HG03442 (cell line): ENCODE measurements around the gene STK11.
A peak's percentile ranks its signal among the peaks of the same experiment; 100 is the strongest.
"Not testable (repeated sequence)": the region's sequence is repeated elsewhere in the genome, so short reads cannot be mapped to it uniquely, and the experiment has no call there.

Source experiments
- ATAC-seq: cut with Tn5 transposase; IDR thresholded peaks from one replicate; pipeline ENCODE4 v1.9.1; 2021; ENCODE audit warnings: mild to moderate bottlenecking, moderate library complexity; ENCODE audit not compliant: unreplicated experiment

Gene STK11

DNA sequence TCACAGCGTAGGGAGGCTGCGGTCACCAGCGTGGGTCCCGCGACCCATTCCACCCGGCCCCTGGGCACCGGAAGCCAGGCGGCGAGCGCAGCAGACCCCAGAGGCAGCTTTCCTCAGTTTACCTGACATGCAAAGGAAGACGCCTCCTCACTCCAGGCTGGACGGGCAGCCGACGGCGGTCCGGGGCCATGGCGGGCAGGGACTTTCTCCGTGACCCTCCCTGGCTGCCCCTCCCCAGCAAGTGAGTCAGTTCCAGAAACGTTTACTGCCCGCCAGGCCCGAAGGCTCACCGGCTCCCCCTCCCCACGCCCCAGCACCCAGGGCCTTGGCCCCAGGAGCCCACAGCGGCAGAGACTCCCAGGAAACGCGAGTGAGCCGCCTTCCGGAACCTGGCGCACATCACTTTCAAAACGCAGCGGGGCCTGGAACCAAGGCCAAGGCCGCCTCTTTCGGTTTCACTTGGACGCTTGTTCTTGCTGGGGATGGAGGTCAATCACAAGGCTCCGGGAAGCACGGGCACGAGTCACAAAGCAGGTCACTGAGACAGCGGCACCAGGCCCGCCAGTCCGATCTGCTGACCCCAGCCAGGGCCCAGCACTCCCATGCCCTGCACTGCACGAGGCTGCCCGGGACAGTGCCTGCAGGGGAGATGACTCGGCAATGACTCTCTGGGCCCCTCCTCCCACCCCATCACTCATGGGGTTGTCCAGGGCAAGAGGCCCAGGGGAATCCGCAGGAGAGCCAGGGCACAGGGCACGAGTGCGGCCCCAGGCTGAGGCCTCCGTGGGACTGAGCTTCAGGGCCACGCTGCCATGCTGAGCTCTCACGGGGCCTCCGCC, 36.8 kb upstream of the STK11 start:
- ATAC-seq: no peak

DNA sequence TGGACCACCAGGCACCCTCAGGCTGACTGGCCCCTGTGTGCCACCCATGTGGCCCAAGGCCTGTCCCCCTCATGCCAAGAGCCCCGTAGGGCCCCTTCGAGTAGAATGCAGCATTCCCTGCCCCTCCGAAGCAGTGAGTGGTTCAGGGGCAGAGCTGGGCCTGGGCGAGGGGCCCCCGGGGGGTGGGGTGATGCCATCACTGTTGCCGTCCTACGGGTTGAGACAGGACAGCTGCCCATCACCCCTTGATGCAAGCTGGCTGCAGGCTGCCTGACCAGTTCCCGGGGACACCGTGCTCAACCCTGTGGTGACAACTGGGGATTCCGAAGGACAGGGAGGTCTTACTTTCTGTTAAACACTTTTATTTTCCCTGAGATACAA, 36.2 kb upstream of the STK11 start:
- ATAC-seq: no peak

DNA sequence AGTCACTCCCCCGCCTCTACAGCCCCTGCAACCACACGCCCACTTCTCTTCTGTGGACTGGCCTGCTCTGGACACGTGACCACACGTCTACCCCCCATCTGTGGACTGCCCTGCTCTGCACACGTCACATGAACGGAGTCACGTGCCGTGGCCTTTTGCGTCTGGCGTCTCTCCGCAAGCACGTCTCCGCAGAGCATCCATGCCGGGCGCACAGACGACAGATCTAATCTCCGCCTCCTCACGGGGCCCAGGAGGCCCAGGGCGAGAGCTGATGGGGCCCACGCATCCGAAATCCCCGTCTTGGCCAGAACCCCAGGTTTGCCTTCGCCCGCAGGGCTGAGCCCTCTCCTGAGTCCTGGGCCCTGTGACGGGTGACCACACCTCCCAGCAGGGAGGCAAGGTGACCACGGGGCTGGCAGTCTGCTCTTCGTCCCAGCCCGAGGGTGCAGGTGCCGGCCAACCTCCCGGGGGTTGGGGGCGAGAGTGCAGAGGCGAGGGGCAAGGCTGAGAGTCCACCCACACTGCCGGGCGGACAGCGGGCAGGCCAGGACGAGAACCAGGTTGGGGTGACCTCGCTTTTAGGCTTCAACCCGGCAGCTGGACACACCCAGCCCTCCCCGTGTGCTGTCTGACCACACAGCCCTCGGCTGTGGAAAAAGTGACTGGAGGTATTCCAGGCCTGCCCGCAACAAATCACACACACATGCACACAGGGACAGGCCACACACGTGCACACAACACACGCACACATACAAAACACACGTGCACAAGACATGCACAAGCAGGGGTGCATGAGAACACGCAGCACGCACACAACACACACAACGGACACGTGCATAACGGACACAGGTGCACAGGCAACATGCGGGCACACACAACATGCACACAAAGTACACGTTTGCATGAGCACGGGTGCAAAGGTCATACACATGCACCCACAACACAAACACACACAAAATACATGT, 35.4 kb upstream of the STK11 start:
- no peak for ATAC-seq

DNA sequence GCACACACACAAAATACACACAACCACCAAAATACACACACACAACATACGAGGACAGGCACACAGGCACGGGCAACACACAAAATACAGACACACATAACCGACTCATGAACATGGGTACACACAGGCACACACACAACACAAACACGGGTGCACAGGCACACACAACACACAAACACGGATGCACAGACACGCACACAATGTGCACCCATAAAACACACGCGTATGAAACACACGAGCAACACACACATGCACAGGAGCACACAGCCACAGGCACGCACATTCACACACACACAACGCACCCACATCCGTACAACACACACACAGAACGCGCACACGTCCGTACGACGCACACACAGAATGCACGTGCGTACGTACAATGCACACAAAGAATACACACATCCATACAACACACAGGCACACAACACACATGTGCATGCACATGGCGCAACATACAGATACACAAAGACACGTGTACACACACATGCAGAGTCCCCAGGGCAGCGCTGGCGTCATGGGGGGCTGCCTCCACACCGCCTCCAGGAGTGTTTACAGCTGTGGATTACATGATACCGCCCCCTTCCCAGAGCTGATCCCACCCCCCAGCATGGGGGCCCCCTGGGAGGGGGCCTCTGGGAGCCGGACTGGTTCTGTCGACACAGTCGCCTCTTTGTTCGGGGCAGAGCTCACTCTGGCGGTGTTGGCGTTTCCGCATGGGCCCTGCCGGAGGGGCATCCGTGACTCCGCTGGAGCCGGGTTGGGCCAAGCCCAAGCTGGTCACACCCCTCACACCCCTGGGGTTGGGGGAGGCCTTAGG, 34.4 kb upstream of the STK11 start:
- ATAC-seq: no peak

DNA sequence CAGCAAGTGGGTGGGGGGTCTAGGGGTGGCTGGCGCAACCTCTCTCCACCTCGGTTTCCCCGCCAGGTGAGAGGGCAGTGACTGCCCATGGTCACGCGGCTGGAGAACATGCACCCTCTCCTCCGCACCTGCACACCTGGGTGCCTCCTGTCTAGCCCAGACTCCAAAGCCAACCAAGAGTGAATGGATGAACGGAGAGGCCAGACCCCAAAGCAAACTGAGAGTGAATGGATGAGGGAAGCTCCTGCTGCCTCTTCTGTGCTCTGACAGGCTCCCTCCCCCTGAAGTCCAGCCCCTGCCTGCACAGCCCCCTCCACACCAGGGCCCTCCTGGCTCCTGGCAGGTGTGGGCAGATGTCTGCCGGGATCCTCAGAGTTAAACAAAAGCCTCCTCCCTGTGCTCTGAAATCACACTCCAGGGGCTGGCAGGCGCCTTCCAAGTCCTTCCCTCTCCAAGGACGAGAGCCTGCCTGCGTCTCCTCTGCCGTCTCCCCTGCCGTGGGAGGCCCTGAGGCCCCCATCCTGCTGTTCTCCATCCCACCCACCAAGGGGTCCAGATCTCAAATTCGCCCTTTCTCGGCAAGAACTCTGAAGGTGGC, 33.7 kb upstream of the STK11 start:
- no peak for ATAC-seq

DNA sequence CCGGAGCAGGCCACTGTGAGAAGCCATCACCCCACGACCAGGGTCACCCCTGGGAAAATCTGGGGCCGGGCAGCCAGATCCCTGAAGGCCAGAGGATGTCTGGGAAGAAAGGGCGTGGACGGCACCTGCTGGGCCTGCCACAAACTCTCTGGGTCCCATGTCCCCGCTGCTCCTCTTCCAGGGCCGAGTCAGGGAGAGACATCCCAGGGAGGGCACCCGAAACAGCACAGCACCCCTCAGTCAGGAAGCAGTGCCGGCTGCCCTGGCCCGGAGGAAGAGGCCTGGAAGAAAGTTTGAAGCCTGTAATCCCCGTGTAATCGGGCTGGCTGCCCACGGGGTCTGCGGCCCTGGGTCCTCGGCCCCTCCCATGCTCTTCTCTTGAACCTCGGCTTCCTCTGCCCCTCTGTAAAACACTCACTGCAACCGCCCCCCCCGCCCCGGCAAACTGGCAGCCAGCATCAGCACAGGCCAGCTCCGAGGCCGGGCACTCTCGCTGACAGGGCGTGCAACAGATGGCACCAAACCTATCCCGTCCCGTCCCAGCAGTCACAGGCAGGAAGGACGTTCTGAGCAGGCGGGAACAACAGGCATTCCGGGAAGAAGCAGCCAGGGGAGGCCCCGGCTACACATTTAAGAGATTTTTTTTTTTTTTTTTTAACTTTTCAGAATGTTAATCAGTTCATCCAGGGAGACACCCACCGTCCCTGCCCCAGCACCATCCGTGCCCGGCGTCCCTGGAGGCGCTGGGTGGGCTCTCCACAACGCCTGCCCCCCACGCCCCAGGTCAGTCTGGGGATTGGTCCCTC, 33.0 kb upstream of the STK11 start:
- ATAC-seq: no peak

DNA sequence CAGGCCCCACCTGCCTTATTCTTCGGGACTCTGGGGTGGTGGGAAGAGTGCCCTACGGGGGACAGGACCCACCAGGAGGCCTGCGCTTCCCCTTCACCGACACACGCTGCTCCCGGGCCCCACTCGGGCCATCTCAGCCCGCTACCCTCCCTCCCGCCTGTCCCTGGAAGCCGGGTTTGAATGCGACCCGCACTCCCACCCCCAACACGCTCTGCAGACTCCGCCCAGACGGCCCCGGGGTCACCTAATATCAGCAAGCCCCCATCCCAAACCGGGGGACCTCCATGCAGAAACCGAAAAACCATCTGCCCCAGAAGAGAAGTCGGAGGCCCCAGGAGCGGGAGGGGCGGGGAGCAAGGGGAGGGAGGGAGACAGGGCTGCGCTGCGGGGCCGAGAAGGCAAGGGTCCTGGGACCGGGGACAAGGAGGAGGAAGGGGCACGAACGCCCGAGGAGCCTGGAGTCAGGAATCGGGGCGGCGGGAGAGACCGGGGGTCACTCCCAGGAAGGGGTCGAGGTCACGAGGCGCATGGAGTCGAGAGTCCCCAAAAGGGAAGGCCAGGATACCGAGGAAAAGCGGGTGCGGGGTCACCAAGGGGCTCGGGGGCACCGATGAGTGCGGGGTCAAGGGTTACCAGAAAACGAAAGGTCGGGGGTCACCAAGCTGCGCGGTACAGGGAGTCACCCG, 32.3 kb upstream of the STK11 start:
- no peak for ATAC-seq

DNA sequence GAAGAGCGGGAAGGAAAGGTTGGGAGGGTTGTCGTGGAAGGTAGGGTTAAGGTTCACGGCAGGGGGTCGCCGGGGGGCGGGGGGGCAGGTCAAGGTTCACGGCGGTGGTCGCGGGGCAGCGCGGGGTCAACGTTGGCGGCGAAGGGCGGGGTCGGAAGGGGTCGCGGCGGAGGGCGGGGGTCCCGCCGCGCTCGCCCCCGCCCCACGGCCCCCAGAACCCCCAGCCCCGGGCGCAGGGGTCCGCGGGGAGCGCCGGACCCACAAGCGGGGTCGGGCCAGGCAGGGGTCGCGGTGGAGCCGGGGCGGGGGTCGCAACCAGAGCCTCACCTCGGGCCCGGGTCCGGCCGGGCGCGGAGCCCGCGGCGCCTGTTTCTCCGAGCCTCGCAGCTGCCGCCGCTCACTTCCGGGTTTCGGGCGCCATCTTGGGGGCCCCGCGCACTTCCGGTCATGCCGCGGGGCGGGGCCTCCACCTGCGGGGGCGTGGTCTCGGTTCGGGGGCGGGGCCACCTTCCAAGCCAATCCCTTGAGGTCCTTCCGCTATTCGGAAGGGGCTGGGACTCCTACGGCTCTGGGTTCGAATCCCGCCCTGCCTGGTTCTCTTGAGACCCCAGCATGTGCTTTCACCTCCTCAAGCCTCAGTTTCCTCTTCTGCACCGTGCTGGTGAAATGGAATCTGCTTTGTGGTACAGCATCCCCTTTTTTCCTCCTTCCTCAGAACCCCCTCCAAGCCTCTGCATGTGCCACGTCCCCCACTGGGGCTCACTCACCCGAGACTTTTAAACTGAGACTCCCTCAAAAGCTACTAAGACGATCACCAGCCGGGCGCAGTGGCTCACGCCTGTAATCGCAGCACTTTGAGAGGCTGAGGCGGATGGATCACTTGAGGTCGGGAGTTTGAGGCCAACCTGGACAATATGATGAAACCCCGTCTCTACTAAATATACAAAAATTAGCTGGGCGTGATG, 31.5 kb upstream of the STK11 start, which contains the start of gene SBNO2:
Gene SBNO2 (minus strand): TSS at position 424 of the 965 bp plus-strand sequence. CDS start 19,992 bp downstream, outside the sequence.
- ATAC-seq: peak; percentile 51

DNA sequence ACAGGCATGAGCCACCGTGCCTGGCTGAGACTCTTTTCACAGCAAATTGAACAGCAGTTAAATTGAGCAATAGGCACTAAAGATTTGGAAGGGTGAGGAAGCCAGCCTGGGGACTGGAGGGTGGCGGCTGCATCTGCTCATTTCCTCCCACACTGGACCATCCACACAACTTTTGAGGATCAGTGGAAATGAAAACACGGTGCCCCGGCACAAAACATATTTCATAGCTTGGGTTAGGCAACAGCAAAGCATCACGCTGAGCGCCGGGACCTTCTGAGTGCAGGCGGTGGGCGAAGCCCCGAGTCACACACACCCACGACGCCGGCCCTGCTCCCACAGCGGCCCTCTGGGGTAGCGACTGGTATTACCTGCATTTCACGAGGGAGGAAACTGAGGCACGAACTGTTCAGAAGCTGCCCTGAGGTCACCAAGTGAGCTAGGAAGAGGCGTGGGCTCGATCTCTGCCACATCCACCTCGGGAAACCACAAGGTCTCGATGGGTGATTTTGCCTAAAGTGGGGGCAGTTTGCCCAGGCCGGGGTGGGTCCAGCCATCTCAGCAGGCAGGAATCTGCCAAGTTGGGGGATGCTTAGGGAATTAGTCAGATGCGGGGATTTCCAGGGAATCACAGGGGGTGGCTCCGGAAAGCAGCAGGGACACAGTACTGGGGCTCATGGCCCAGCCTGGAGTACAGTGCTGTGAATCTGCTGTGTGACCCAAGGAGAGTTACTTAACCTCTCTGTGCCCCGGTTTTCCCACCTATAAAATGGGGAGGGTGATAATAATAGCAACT, 28.1 kb upstream of the STK11 start:
- no peak for ATAC-seq

DNA sequence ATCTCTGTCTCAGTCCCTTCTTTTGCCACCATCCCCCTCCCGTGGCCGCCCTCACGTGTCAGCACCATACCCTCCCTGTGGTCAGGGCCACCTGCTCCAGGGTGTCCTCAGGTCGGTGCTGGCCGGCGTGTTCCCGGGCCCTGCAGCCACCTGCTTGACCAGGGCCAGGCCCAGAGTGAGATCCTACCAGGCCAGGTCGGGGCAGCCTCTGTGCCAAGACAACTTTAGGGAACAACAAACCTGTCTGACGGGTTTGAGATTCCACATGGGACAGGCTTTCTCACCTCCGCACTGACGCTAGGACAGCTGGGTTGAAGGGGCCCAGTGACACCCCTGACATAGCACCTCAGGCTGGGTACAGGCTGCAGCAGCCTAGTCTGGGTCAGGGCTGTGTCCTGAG, 24.0 kb upstream of the STK11 start:
- ATAC-seq: no peak

DNA sequence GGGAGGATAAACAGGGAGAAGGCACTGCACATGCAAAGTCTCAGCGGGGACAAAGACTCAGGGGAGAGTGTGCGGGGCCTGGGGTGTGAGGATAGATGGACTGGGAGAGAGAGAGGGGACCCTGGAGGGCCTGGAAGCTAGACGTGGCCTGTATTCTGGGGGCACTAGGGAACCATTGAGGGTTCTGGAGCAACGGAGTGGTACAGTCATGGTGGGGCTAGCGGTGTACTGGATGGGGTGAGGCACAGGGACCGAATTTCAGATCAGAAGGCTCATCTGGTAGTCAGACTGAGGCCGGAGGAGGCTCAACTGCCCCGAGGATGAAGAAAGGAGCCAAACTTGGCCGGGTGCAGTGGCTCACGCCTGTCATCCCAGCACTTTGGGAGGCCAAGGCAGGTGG, 23.5 kb upstream of the STK11 start:
- no peak for ATAC-seq

DNA sequence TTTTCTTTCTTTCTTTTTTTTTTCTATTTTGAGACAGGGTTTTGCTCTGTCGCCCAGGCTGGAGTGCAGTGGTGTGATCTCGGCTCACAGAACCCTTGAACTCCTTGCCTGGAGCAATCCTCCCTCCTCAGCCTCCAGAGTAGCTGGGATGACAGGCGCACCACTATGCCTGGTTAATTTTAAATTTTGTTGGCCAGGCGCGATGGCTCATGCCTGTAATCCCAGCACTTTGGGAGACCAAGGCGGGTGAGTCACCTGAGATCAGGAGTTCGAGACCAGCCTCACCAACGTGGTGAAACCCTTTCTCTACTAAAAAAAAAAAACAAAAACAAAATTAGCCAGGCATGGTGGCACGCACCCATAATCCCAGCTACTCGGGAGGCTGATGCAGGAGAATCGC, 22.9 kb upstream of the STK11 start:
- ATAC-seq: no peak

DNA sequence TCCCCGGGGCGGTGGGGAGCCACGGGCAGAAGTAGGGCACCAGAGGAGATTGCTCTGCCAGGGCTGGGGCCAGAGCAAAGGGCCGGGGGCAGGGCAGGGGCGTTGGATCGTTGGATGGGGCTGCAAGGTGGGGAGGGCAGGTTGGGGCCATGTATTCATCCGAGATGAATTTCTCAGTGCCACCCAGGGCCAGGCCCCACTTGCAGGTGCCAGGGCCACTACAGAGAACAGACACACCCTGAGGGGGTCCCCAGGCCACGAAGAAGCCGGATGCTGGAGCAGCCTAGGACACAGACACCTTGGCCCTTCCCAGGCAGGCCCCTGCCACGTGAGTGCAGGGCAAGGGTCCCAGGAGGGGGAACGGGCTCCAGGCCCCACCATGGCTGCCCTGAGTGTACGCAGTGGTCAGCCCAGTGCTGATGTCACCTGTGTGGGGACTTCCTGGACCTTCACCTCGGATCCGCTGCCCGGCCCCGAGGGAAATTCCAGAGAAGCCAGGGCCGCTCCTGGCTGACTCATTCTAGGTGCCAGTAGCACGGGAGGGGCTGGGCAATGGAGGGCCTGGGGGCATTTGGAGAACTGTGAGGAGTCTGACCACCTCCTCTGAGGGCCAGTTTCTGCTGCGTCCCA, 21.9 kb upstream of the STK11 start:
- ATAC-seq: no peak

DNA sequence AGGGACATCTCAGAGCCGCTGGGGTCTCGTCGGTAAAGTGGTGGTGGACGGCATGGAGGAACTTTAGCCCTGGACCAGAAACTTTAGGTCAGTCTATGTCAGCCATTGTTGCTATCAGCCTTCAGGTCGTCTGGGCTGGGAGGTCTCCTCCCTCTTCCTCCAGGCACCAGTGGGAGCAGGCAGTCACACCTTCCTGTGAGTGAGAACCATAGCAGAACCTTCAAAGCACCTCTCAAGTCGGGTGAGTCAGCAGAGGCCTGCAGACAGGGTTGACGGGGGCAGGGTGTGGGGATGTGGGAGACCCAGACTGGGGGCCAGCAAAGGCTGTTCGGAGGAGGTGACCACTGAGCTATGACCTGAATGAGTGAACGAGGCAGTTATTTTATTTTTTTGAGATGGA, 16.2 kb upstream of the STK11 start:
- ATAC-seq: no peak

DNA sequence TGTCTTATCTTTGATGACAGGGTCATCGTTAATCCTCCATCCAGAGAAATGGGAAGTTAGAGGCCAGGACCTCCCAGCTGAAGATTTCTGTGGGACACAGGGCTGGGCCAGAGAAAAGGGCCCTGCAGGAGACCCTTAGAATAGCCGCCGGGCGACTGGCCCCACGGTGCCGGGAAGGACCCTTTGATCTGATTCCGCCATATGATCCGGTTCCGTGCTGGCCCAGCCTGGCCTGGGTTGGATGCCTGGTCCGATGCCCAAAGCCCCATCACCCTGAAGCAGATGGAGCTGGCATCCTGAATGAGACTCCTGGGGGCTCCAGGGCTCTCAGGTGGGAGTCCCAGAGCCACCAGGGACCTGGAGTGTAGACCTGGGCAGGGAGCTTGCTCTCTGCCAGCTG, 6.0 kb upstream of the STK11 start:
- no peak for ATAC-seq

DNA sequence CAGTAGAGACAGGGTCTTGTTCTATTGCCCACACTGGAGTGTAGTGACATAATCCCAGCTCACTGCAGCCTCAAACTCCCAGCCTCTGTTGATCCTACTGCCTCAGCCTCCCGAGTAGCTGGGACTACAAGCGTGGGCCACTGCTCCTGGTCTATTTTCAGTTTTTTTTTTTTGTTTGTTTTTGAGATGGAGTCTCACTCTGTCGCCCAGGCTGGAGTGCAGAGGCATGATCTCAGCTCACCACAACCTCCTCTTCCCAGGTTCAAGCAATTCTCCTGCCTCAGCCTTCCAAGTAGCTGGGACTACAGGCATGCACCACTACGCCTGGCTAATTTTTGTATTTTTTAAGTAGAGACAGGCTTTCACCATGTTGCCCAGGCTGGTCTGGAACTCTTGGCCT, 5.0 kb upstream of the STK11 start:
- ATAC-seq: not testable (repeated sequence)
